NCI-H524 (cell line): ENCODE data around the gene KRTAP3-2.

ENCODE experiments used
- DNase-seq, 2 experiments: peaks; one replicate each; lab custom pipeline; 2025; lab: John Stamatoyannopoulos, UW

Gene KRTAP3-2

GRCh38 chr17:41010441-41010840, 10.7 kb upstream of the KRTAP3-2 start:
- DNase-seq, result no peak

DNA sequence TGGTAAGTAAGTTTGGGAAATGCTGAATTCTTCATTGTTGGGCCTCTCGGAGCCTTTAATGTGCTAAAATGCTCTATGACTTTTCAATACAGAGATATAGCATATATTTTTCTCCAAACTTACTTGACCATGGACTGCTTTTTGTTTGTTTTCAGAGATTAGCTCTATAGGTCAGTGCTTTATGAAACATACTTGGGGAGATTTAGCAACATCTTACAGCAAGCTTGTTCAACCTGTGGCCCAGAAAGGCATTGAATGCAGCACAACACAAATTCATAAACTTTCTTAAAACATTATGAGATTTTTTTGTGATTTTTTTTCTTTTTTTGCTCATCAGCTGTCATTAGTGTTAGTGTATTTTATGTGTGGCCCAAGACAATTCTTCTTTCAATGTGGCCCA, 10.2 kb upstream of the KRTAP3-2 start:
- no peak for DNase-seq

- no peak for DNase-seq
Measured at GRCh38 chr17:41009301-41009760, 9.6 kb upstream of the KRTAP3-2 start.

DNA sequence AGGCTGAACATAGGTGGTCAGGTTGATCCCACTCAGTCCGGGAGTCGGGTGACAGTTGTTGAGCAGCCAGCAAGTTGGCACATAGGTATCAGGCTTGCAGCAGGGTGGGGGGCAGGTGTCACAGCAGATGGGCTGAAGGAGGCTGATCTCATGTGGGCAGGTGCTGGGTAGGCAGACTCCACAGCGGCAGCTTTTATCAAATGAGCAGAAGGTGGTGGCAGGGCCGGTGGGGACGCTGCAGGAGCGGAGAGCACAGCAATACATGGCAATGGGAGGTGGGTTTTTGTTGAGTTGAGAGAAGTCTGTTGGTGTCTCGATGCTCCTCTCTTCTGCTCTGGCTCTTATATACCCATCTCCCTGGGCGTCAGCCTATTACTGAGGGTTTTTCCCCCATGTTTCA, 9.1 kb upstream of the KRTAP3-2 start, which contains the start of gene KRTAP3-1:
Gene KRTAP3-1, minus strand, starts transcription at position 318 of the 400 bp plus-strand sequence. Its CDS starts 54 bp downstream, at position 264.
- no peak for DNase-seq

DNA sequence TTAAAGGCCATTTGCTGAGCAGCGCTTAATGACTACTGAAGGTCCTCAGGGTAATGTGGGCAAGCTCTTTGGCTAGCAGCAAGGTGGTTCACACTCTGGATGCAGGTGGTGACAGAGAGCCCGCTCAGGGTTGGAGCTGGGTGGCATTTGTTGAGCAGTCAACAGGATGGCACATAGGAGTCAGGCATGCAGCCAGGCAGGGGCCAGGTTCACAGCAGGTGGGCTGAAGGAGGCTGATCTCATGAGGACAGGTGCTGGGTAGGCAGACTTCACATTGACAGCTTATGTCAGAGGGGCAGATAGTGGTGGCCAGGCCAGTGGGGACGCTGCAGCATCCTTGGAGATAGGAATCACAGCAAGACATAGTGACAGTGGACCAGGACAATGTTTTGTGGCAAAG, 4.7 kb upstream of the KRTAP3-2 start:
- DNase-seq, result no peak

DNA sequence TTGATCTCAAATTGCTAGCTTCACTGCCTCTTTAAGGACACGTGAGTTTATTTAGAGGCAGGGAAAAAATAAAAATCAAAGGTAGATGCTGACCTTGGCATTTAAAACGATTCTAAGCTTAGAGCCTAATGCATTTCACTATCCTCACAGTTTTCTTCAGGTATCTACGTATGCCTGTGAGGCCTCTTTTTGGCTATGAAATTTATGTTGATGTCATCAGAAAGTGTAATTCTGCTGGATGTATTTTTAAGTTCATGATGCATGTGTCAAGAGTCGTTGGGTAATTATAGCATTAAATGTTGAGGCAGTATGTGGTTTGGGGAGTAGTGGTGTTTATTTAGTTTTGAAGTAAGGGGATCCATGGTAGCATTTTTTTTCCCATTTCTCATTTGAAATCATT, 4.2 kb upstream of the KRTAP3-2 start:
- no peak for DNase-seq

DNA sequence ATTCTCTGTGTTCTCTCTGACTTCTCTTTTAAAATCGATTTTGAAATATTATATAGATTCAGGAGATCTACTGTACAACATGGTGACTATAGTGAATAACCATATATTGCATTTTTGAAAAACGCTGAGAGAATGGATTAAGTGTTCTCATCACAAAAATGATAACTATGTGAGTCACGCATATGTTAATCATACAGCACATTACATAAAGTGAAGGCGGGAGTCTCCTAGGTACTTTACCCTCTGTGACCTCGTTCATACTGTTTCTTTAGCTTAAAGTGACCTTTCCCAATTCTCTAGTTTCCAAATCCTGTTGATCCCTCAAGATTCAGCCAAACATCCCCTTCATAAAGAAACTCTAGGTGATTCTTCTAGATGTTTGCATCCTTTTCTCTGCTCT, 3.1 kb upstream of the KRTAP3-2 start:
- no peak for DNase-seq

DNA sequence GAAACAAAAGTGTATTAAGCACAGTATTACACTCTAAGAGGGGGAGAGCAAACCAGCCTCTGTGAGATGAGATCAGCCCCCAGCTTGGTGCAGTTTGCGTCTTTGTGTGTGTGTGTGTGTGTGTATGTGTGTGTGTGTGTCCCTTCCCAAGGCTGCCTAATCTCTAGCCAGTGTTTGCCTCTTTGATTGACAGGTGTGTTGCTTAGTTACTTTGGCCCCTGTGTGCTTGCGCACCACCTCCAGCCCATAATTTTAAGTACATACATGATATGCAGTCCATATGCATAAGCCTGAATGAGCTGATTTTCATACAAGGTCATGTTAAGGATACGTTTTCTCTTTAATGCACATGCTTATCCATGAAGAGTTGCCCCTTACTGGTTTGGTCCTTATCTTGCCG, 2.1 kb upstream of the KRTAP3-2 start:
- DNase-seq, result no peak

- DNase-seq, result no peak
Measured at GRCh38 chr17:40997361-40997760, 2.3 kb downstream of the KRTAP3-2 start.

GRCh38 chr17:40996829-40997228, 2.9 kb downstream of the KRTAP3-2 start:
- DNase-seq, result no peak

- DNase-seq, result no peak
Measured at GRCh38 chr17:40995116-40995515, 4.6 kb downstream of the KRTAP3-2 start.

DNA sequence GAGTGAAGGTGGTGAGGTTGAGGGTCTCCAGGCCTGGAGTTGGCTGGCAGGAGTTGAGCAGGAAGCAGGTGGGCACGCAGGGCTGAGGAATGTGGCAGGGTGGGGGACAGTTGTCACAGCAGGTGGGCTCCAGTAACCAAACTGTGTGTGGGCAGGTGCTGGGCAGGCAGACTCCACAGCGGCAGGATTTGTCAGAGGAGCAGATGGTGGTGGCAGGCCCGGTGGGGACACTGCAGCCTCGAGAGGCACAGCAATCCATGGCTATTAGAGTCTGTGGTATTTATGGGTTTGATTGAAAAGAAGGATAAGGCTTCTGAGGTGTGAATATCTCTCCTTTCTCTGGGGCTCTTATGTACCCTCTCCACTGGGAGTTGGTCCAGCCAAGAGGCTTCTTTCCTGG, 5.9 kb downstream of the KRTAP3-2 start, which contains the start of gene KRTAP3-3:
Gene KRTAP3-3, minus strand, starts transcription at position 326 of the 400 bp plus-strand sequence. Its CDS starts 67 bp downstream, at position 259.
- no peak for DNase-seq

DNA sequence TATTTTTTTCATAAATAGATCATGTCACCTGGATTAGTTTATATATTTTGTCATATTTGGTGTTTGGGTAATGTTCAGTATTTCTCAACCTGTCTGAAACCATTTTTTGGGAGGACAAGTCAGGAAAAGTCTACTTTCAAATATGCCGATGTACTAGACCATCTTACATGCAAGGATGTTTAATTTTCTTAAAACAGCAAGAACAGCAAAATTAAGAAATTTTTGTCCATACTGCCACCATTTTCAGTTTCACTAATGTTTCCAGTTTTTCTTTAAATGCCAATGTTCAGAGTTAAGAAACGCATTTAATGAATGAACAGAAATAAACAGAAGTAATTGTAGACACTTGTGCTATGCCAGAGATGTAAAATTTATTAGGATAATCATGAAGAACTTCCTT, 6.6 kb downstream of the KRTAP3-2 start:
- DNase-seq, result no peak

- no peak for DNase-seq
Measured at GRCh38 chr17:40992666-40993065, 7.0 kb downstream of the KRTAP3-2 start.

- no peak for DNase-seq
Measured at GRCh38 chr17:40986920-40987319, 12.8 kb downstream of the KRTAP3-2 start.

GRCh38 chr17:40984226-40984625, 15.5 kb downstream of the KRTAP3-2 start, which contains the start of gene KRT40:
KRT40 (minus strand) TSS chr17:40984326; CDS start chr17:40984273, 53 bp downstream.
- DNase-seq, result no peak

DNA sequence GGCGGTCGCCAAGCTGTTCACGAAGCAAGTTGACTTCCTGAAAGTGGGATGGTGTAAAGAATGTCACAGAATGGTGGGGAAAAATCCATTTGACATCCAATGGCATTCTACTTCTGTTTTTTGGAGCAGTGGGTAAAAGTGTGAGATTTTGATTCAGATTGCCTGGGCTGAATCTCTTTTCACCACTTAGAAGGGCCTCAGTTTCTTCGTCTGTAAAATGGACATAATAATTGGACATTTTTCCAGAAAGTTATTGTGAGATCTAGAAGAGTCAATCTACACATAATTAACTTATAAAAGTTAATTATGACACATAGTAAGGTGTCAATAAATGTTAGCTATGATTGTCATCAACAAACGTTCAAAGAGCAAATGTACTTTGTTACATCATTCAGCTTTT, 18.6 kb downstream of the KRTAP3-2 start:
- DNase-seq, result no peak

- DNase-seq, result no peak
Measured at GRCh38 chr17:40980596-40980995, 19.1 kb downstream of the KRTAP3-2 start.

DNA sequence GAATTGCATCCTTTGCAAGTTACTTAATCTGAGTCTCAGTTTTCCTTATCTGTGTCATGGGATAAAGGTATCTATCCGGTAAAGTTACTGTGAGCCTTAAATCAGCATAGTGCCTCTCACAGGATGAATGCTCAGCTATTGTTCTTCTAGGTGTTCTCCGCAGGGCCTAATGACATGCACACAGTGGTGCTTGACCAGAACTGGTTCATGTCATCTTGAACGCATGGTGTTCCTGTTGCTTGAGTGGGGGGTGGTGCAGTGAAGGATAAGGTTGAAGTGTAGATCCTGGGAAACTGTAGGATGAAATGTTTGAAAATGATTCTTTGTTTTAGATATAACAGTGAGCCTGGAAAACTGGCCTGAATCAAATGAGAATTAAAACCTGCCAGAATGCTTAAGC, 19.6 kb downstream of the KRTAP3-2 start:
- no peak for DNase-seq

DNA sequence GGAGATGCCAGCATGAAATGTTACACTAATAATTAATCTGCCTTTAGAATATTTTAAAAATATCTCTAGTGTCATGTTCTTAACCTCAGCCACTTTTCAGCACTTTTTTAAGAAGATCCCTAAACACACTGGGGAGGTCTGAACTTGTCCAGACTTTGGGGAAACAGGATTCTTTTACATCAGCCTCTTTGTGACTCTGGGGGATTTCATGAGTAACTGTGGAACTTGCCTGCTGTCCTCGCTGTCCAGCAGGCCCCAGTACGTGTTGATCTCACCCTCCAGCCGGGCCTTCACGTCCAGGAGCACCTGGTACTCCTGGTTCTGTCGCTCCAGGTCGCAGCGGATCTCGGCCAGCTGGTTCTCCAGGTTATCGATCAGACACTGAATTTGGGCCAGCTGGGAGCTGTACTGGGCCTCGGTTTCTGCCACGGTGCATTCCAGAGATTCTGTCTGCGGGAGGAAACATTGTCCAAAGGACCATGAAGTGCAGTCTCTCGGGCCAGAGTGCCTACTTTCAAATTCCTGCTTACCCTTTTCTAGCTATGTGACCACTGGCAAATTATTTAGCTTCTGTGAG, 21.0 kb downstream of the KRTAP3-2 start:
- DNase-seq, result no peak

DNA sequence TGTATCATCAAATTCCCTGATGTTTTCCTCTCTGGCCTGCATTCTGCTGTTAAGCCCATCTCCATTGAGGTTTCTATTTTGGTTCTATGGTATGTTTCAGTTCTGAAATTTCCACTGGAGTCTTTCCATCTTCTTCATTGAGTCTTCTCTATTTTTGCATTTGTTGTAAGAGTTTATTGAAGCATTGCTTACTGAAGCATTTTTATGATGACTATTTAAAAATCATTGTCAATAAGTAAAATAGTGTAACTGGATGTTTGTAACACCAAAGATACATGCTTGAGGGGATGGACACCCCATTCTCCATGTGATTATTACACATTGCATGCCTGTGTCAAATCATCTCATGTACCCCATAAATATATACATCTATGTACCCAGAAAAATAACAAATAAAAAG, 24.2 kb downstream of the KRTAP3-2 start:
- no peak for DNase-seq

GRCh38 chr17:40974366-40974765, 25.3 kb downstream of the KRTAP3-2 start:
- no peak for DNase-seq

GRCh38 chr17:40967582-40967981, 32.1 kb downstream of the KRTAP3-2 start:
- DNase-seq, result no peak

GRCh38 chr17:40966848-40967247, 32.9 kb downstream of the KRTAP3-2 start, which contains the start of gene KRT39:
KRT39 (minus strand) TSS chr17:40966948; CDS start chr17:40966856, 92 bp downstream.
- DNase-seq, result no peak
